ENCODE measurements around the gene STK36. TPM values are rescaled to one million over a fixed set of nuclear protein-coding genes. Genes with fewer than 3 reads are reported as not detected.
A peak's percentile ranks its signal among the peaks of the same experiment; 100 is the strongest.
"Not testable (repeated sequence)": the region's sequence is repeated elsewhere in the genome, so short reads cannot be mapped to it uniquely, and the experiment has no call there.

Gene STK36
- total RNA-seq, 1 experiment from 2014 or later, result 29.4 TPM

- Histone ChIP-seq H3K4me3 (ENCODE audit: insufficient read depth, low read depth, low read length) (no peak overlapping the region), H3K27me3 (ENCODE audit: control insufficient read depth, insufficient read depth, low read length) (no peaks in the 10 kb centered on the region), H3K36me3 (replicated peaks; ENCODE audit: control insufficient read depth, insufficient read depth, low read length) (peaks cover 54% of the 10 kb centered on the region)
- no peak for DNase-seq
Observed at GRCh38 chr2:218648787-218649100, 23.1 kb upstream of the STK36 start.

- no peak for DNase-seq
- H3K4me3 ChIP-seq (ENCODE audit: insufficient read depth, low read depth, low read length), result no peak overlapping the region
- peaks cover 15% of the 10 kb centered on the region for H3K36me3 ChIP-seq (replicated peaks; ENCODE audit: control insufficient read depth, insufficient read depth, low read length)
- no peaks in the 10 kb centered on the region for H3K27me3 ChIP-seq (ENCODE audit: control insufficient read depth, insufficient read depth, low read length)
Observed at GRCh38 chr2:218655751-218656150, 16.1 kb upstream of the STK36 start.

GRCh38 chr2:218658671-218659257, 13.1 kb upstream of the STK36 start:
- Histone ChIP-seq H3K4me3 (ENCODE audit: insufficient read depth, low read depth, low read length) (peak overlapping the region; percentile 97), H3K36me3 (replicated peaks; ENCODE audit: control insufficient read depth, insufficient read depth, low read length) (peaks cover 22% of the 10 kb centered on the region), H3K27me3 (ENCODE audit: control insufficient read depth, insufficient read depth, low read length) (no peaks in the 10 kb centered on the region)
- peak; percentile 89 for DNase-seq

- Histone ChIP-seq H3K4me3 (ENCODE audit: insufficient read depth, low read depth, low read length) (peak within 1 kb of the TSS; percentile 97), H3K27me3 (ENCODE audit: control insufficient read depth, insufficient read depth, low read length) (no peaks in the 10 kb centered on the region), H3K36me3 (replicated peaks; ENCODE audit: control insufficient read depth, insufficient read depth, low read length) (peaks cover 25% of the 10 kb centered on the region)
- DNase-seq, result peak; percentile 96
Observed at GRCh38 chr2:218659258-218659987, 12.5 kb upstream of the STK36 start, which contains the start of the genes BCS1L and ZNF142. Gene BCS1L, plus strand, starts transcription at chr2:218659683. Its CDS starts 1,305 bp downstream, at chr2:218660988. Gene ZNF142, minus strand, starts transcription at chr2:218659623. Its CDS starts 3,194 bp downstream, at chr2:218656429.

- H3K4me3 ChIP-seq (ENCODE audit: insufficient read depth, low read depth, low read length), result peak overlapping the region; percentile 97
- H3K36me3 ChIP-seq (replicated peaks; ENCODE audit: control insufficient read depth, insufficient read depth, low read length), result peaks cover 31% of the 10 kb centered on the region
- no peaks in the 10 kb centered on the region for H3K27me3 ChIP-seq (ENCODE audit: control insufficient read depth, insufficient read depth, low read length)
- no peak for DNase-seq
Observed at GRCh38 chr2:218659988-218660358, 11.9 kb upstream of the STK36 start.

GRCh38 chr2:218662377-218662776, 9.5 kb upstream of the STK36 start:
- Histone ChIP-seq H3K27me3 (ENCODE audit: control insufficient read depth, insufficient read depth, low read length) (no peaks in the 10 kb centered on the region), H3K36me3 (replicated peaks; ENCODE audit: control insufficient read depth, insufficient read depth, low read length) (peaks cover 35% of the 10 kb centered on the region), H3K4me3 (ENCODE audit: insufficient read depth, low read depth, low read length) (no peak overlapping the region)
- DNase-seq, result no peak

GRCh38 chr2:218662827-218663226, 9.1 kb upstream of the STK36 start:
- Histone ChIP-seq H3K4me3 (ENCODE audit: insufficient read depth, low read depth, low read length) (no peak overlapping the region), H3K27me3 (ENCODE audit: control insufficient read depth, insufficient read depth, low read length) (no peaks in the 10 kb centered on the region), H3K36me3 (replicated peaks; ENCODE audit: control insufficient read depth, insufficient read depth, low read length) (peaks cover 38% of the 10 kb centered on the region)
- no peak for DNase-seq

- DNase-seq, result no peak
- Histone ChIP-seq H3K4me3 (ENCODE audit: insufficient read depth, low read depth, low read length) (no peak overlapping the region), H3K36me3 (replicated peaks; ENCODE audit: control insufficient read depth, insufficient read depth, low read length) (peaks cover 40% of the 10 kb centered on the region), H3K27me3 (ENCODE audit: control insufficient read depth, insufficient read depth, low read length) (no peaks in the 10 kb centered on the region)
Observed at GRCh38 chr2:218663901-218664300, 8.0 kb upstream of the STK36 start.

- DNase-seq, result no peak
Observed at GRCh38 chr2:218664653-218665052, 7.2 kb upstream of the STK36 start.

GRCh38 chr2:218671097-218671653, 711 bp upstream of the STK36 start:
- H3K36me3 ChIP-seq (replicated peaks; ENCODE audit: control insufficient read depth, insufficient read depth, low read length), result peaks cover 12% of the 10 kb centered on the region
- H3K4me3 ChIP-seq (ENCODE audit: insufficient read depth, low read depth, low read length), result peak overlapping the region; percentile 93
- no peak for DNase-seq
- no peaks in the 10 kb centered on the region for H3K27me3 ChIP-seq (ENCODE audit: control insufficient read depth, insufficient read depth, low read length)

More at GRCh38 chr2:218664653-218665052, 7.2 kb upstream of the STK36 start:
- Histone ChIP-seq H3K27me3 (ENCODE audit: control insufficient read depth, insufficient read depth, low read length) (no peaks in the 10 kb centered on the region), H3K36me3 (replicated peaks; ENCODE audit: control insufficient read depth, insufficient read depth, low read length) (peaks cover 40% of the 10 kb centered on the region), H3K4me3 (ENCODE audit: insufficient read depth, low read depth, low read length) (no peak overlapping the region)

- DNase-seq, result no peak
- Histone ChIP-seq H3K36me3 (replicated peaks; ENCODE audit: control insufficient read depth, insufficient read depth, low read length) (no peaks in the 10 kb centered on the region; the same call in none of the 2 replicates), H3K27me3 (ENCODE audit: control insufficient read depth, insufficient read depth, low read length) (no peaks in the 10 kb centered on the region), H3K4me3 (ENCODE audit: insufficient read depth, low read depth, low read length) (no peak overlapping the region)
Observed at GRCh38 chr2:218679119-218679518, 7.2 kb downstream of the STK36 start.

GRCh38 chr2:218680061-218680460, 8.2 kb downstream of the STK36 start:
- no peaks in the 10 kb centered on the region for H3K27me3 ChIP-seq (ENCODE audit: control insufficient read depth, insufficient read depth, low read length)
- no peak for DNase-seq
- H3K4me3 ChIP-seq (ENCODE audit: insufficient read depth, low read depth, low read length), result no peak overlapping the region
- H3K36me3 ChIP-seq (replicated peaks; ENCODE audit: control insufficient read depth, insufficient read depth, low read length), result peaks cover 1% of the 10 kb centered on the region

- DNase-seq, result peak; percentile 80
Observed at GRCh38 chr2:218687400-218688060, 15.6 kb downstream of the STK36 start.

GRCh38 chr2:218691234-218691633, 19.3 kb downstream of the STK36 start:
- Histone ChIP-seq H3K36me3 (replicated peaks; ENCODE audit: control insufficient read depth, insufficient read depth, low read length) (peaks cover 11% of the 10 kb centered on the region), H3K27me3 (ENCODE audit: control insufficient read depth, insufficient read depth, low read length) (no peaks in the 10 kb centered on the region), H3K4me3 (ENCODE audit: insufficient read depth, low read depth, low read length) (no peak overlapping the region)
- no peak for DNase-seq

More at GRCh38 chr2:218687400-218688060, 15.6 kb downstream of the STK36 start:
- H3K36me3 ChIP-seq (replicated peaks; ENCODE audit: control insufficient read depth, insufficient read depth, low read length); H3K4me3 ChIP-seq (ENCODE audit: insufficient read depth, low read depth, low read length); H3K27me3 ChIP-seq (ENCODE audit: control insufficient read depth, insufficient read depth, low read length): not testable (repeated sequence)
